LNCAP (cell line): ENCODE data around the gene KCNK4.

Experiments
- CTCF ChIP-seq: fragments of 450-650 bp; IDR thresholded peaks from 2 replicates; pipeline ENCODE4 v1.5.1; 2017; ENCODE audit warnings: mild to moderate bottlenecking

Gene KCNK4

GRCh38 chr11:64263021-64263946, 27.8 kb upstream of the KCNK4 start:
- TF ChIP-seq CTCF = no peak

- TF ChIP-seq CTCF = no peak
Observed at GRCh38 chr11:64263947-64264317, 27.2 kb upstream of the KCNK4 start.

GRCh38 chr11:64264371-64264852, 26.7 kb upstream of the KCNK4 start:
- TF ChIP-seq CTCF = no peak

GRCh38 chr11:64265176-64266160, 25.6 kb upstream of the KCNK4 start:
- no peak for TF ChIP-seq CTCF

- TF ChIP-seq CTCF = no peak
Observed at GRCh38 chr11:64266339-64266738, 24.8 kb upstream of the KCNK4 start.

- no peak for TF ChIP-seq CTCF
Observed at GRCh38 chr11:64267207-64267945, 23.7 kb upstream of the KCNK4 start.
